Epithelial cell of prostate (primary cell): ENCODE results near the gene FBRS.
"Not testable (repeated sequence)": the region's sequence is repeated elsewhere in the genome, so short reads cannot be mapped to it uniquely, and the experiment has no call there.

Experiments
- DNase-seq: peaks from one replicate; pipeline ENCODE4 v3.0.0-alpha.2; 2011; ENCODE audit warnings: low read depth, low spot score
- H3K27ac ChIP-seq: fragments of 450-650 bp; 2 replicates; pipeline ENCODE4 v1.5.1; 2017; ENCODE audit warnings: mild to moderate bottlenecking

Gene FBRS

GRCh38 chr16:30663038-30663437, 4.8 kb downstream of the FBRS start:
- no peak overlapping the region for H3K27ac ChIP-seq
- DNase-seq: no peak

- H3K27ac ChIP-seq: no peak overlapping the region
- no peak for DNase-seq
Observed at GRCh38 chr16:30663820-30664219, 5.6 kb downstream of the FBRS start.

- H3K27ac ChIP-seq: no peak overlapping the region
- no peak for DNase-seq
Observed at GRCh38 chr16:30664616-30665109, 6.4 kb downstream of the FBRS start.

GRCh38 chr16:30665155-30665829, 7.1 kb downstream of the FBRS start:
- no peak for DNase-seq

GRCh38 chr16:30665830-30666190, 7.6 kb downstream of the FBRS start:
- no peak overlapping the region for H3K27ac ChIP-seq
- no peak for DNase-seq

More at GRCh38 chr16:30665155-30665829, 7.1 kb downstream of the FBRS start:
- H3K27ac ChIP-seq: no peak overlapping the region

GRCh38 chr16:30666681-30667080, 8.4 kb downstream of the FBRS start:
- H3K27ac ChIP-seq: no peak overlapping the region
- no peak for DNase-seq

DNA sequence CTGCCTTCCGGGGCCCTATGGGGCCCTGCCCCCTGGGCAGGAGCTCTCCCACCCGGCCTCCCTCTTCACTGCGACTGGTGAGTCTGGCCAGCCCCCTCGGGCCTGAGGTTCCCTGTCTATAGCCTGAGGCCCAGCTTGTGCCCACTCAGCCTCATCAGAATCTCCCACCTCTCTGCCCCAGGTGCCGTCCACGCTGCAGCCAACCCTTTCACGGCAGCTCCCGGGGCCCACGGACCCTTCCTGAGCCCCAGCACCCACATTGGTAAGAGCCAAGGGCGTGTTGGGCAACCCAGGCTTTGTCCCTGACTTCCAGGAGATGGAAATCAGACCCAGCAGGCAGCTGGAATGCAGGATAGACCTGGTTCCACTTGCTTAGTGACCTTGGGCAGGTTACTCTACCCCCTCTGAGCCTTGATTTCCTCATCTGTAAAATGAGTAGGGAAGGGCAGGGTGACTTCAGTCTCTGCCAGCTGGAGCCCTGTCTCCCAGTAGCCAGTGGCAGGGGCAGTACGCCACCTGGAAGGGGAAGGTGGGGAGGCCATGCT, 9.2 kb downstream of the FBRS start:
- no peak for DNase-seq
- no peak overlapping the region for H3K27ac ChIP-seq

DNA sequence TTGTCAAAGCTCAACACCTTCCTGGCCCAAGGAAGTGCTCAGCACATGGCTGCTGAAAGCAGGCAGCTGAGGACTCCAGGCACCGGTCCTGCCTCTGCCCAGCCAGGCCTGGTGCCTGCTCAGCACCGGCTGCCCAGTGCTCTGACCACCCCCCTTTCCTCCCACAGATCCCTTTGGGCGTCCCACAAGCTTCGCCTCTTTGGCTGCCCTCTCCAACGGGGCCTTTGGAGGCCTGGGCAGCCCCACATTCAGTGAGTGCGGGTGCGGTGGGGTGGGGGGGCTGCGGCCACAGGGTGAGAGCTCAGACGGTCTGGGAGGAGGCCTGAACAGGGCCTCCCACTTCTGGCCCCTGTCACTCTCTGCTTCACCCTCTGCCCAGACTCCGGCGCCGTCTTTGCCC, 10.2 kb downstream of the FBRS start:
- H3K27ac ChIP-seq: no peak overlapping the region
- no peak for DNase-seq

DNA sequence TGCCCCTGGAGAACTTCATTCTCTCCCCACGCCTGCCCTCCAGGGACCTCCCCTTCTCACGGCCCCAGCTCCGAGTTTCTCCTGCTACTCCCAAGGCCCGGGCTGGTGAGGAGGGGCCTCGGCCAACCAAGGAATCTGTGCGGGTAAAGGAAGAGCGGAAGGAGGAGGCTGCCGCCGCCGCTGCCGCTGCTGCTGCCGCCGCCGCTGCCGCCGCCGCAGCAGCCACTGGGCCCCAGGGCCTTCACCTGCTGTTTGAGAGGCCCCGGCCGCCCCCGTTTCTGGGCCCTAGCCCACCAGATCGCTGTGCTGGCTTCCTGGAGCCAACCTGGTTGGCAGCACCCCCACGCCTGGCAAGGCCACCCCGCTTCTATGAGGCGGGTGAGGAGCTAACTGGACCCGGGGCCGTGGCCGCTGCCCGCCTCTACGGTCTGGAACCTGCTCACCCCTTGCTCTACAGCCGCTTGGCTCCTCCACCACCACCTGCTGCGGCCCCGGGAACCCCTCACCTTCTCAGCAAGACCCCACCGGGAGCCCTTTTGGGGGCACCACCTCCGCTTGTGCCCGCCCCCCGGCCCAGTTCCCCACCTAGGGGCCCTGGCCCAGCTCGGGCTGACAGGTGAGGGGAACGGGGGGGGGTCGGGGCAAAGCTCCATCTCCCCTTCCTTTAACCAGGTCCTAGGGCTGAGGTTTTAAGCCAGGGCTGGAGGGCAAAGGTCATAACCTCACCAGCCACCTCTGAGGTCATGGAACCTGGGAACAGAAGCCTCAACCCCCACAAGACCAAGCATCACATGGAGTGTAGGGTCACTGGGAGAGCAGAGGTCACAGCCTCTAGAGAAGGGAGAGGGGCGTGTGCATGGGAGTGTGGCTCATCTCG, 11.0 kb downstream of the FBRS start:
- DNase-seq: no peak
- no peak overlapping the region for H3K27ac ChIP-seq

GRCh38 chr16:30669903-30670824, 11.9 kb downstream of the FBRS start:
- no peak for DNase-seq
- no peak overlapping the region for H3K27ac ChIP-seq

DNA sequence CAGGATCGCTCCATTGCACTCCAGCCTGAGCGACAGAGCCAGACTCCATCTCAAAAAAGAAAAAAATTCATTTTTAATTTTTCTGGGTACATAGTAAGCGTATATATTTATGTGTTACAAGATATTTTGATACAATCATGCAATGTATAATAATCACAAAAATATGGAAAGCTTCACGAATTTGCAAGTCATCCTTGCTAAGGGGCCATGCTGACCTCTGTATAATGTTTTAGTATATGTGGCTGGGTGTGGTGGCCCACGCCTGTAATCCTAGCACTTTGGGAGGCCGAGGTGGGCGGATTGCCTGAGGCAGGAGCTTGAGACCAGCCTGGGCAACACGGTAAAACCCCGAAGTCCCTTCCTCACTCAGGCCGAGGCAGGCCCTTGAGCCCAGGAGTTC, 16.9 kb downstream of the FBRS start:
- DNase-seq: no peak
- H3K27ac ChIP-seq: no peak overlapping the region

DNA sequence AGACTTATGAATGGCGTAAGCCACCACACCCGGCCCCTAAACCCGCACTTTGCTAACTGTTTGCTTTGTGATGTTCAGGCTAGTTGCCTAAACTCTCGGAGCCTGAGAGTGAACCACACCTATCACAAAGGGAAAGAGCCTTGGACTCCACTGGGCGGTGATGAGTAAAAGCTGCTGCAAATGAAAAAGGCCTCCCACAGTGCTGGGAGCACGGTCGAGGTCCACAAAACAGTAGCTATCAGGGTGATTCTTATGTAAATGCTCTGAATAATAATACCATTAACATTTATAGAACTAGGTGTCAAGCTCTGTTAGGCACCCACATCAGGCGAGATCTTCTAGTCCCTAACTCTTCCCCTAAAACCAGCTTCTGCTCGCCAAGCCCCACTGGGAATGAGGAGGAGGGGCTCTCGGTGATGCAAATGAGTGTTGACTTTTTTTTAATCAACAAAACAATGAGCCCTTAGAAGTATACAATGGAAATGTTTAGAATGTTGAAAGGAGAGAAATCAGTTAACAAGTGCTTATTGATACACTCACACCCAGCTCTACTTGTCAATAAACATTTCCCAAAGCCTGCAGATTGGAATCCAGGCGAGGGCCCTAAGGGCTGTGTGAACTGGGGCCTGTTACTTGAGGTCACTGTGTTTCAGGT, 19.8 kb downstream of the FBRS start:
- no peak for DNase-seq
- no peak overlapping the region for H3K27ac ChIP-seq

DNA sequence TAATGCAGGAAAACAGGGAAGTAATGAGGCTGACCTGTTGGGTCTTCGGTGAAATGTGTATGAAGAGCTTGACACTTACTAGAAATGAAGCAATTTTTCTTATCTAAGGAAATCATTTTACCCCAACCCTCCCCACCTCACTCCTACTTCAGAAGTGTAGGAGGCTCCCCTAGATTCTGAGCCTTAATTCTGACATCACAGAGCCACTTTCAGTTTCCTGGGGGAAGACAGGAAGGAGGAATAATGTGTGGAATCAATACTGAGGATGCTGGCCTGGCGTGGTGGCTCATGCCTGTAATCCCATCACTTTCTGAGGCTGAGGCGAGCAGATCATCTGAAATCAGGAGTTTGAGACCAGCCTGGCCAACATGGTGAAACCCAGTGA, 20.3 kb downstream of the FBRS start:
- no peak for DNase-seq
- no peak overlapping the region for H3K27ac ChIP-seq

DNA sequence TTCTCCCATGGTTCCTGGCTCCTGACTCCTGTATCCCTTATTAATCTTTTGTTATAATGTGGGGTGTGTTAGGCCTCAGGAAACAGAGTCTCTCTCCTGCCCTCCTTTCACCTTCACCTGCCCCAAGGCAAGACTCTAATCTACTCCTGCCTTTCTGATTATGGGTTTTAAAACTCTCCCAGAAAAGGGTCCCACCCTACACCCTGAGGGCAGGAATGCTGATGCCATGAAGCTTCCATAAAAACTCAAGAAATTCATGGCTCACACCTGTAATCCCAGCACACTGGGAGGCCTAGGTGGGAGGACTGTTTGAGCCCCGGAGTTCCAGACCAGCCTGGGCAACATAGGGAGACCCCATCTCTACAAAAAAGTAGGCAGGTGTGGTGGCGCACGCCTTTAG, 22.1 kb downstream of the FBRS start:
- DNase-seq: no peak
- H3K27ac ChIP-seq: no peak overlapping the region

GRCh38 chr16:30688701-30689100, 30.5 kb downstream of the FBRS start:
- DNase-seq: no peak
- H3K27ac ChIP-seq: no peak overlapping the region

- H3K27ac ChIP-seq: no peak overlapping the region
- no peak for DNase-seq
Observed at GRCh38 chr16:30691907-30692306, 33.7 kb downstream of the FBRS start.

DNA sequence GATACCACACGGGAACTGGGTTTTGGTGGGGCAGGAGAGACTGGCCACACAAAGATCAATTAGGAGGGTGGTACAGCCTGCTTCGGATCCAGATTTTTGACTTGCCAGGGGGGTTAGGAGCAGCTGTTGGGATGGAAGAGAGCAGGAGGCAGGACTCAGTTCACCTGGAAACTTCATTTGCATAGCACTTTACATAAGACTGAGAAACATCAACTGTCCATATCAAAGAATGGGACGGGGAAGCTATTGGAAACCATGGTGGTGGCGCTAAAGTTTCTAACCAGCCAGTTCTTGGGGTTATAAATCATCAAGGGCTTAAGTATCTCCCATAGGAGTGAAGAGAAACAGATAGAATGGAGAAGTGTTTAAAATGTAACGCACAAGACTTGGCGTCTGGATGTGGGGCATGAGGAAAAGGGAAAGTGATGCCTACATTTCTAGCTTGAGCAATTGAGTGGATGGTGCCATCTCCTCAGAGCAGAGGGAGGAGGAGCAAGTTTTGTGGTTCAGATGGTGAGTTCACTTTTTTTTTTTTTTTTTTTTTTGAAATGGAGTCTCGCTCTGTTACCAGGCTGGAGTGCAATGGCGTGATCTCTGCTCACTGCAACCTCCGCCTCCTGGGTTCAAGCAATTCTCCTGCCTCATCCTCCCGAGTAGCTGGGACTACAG, 34.3 kb downstream of the FBRS start:
- no peak for DNase-seq
- no peak overlapping the region for H3K27ac ChIP-seq

GRCh38 chr16:30694926-30695693, 36.9 kb downstream of the FBRS start:
- DNase-seq: no peak
- H3K27ac ChIP-seq: no peak overlapping the region

- DNase-seq, H3K27ac ChIP-seq: not testable (repeated sequence)
Observed at GRCh38 chr16:30696646-30697045, 38.4 kb downstream of the FBRS start.
